Measurements from ENCODE around the gene CAMLG.

DNA sequence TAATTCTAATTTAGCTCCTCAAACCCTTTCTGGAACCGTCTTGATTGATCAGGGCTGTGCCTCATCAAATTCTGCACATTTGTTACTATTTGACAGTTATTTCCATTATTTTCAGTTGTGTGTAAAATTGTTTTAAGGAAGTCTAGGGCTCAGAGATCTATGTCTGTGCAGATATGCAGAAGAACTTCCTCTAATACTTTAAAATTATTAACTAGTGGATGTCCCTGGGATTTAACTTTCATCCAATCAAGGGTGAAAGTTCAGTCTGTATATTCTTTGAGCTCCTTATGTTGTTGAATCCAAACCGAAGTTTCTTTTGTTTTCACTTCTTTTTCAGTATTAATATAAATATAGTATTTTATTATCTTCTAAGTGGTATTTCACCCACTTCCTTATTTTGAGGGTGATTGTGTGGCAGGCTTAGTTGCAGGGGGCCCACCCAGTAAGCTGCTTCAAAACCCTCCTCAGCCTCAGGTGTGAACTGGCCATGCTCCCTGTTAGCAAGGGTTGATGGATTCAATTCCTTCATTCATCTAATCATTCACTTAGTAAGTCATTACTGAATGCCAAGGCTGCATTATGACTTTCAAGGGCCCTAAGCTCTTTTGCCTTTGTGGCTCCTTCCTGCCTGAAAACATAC is 2.1 kb upstream of the CAMLG start:
- TF ChIP-seq POLR2A (IDR thresholded peaks at IDR 0.05) = no peak
- TF ChIP-seq, protein P1, sequence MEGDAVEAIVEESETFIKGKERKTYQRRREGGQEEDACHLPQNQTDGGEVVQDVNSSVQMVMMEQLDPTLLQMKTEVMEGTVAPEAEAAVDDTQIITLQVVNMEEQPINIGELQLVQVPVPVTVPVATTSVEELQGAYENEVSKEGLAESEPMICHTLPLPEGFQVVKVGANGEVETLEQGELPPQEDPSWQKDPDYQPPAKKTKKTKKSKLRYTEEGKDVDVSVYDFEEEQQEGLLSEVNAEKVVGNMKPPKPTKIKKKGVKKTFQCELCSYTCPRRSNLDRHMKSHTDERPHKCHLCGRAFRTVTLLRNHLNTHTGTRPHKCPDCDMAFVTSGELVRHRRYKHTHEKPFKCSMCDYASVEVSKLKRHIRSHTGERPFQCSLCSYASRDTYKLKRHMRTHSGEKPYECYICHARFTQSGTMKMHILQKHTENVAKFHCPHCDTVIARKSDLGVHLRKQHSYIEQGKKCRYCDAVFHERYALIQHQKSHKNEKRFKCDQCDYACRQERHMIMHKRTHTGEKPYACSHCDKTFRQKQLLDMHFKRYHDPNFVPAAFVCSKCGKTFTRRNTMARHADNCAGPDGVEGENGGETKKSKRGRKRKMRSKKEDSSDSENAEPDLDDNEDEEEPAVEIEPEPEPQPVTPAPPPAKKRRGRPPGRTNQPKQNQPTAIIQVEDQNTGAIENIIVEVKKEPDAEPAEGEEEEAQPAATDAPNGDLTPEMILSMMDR (IDR thresholded peaks at IDR 0.05) = no peak
